NOMO-1 (cell line): ENCODE results near the gene SHLD1.
"Not testable (repeated sequence)": the region's sequence is repeated elsewhere in the genome, so short reads cannot be mapped to it uniquely, and the experiment has no call there.

Experiments used
- DNase-seq, 2 experiments: peaks; one replicate each; lab custom pipeline; 2025; ENCODE audit not compliant: unreplicated experiment in 2 of 2; lab: John Stamatoyannopoulos, UW

SHLD1 gene, protein sequence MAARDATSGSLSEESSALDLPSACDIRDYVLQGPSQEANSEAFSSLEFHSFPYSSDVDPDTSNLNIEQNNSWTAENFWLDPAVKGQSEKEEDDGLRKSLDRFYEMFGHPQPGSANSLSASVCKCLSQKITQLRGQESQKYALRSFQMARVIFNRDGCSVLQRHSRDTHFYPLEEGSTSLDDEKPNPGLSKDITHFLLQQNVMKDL

DNA sequence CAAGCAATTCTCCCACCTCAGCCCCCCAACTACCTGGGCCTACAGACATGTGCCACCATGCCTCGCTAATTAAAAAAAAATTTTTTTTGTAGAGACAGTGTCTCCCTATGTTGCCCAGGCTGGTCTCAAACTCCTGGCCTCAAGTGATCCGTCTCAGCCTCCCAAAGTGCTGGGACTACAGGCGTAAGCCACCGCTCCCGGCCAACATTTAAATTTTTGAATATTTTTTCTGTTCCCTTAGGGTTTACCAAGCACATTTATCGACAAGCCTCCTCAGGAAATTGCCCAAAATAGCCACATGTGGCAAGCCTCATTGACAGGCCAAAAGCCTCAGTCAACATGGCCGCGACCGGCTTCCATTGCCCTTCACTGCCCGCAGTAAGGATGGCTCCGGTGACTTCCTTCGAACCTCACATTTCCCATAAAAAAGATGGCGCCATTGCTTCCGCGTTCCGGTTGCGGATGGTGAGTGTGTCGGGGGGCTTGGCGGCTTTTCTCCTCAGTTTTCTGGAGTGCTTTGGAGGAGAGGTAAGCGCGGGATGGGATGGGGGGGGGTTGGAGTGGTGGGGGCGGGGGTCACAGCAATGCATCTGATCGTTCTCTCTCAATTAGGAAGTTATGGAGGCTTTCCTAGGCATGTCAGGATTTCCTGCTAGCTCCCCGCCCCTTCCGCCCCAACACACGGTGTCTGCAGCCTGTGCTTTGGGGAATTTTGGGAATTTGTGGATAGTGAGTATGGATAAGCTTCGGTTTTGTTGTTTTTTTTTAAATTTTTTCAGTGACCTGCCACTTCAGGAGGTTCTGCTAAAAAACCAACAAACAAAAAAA is at the start of gene SHLD1:
SHLD1 (plus strand) TSS at position 450 of the 828 bp plus-strand sequence. CDS start 22,465 bp downstream, outside the sequence.
- peak; percentile 81 to 89 for DNase-seq

DNA sequence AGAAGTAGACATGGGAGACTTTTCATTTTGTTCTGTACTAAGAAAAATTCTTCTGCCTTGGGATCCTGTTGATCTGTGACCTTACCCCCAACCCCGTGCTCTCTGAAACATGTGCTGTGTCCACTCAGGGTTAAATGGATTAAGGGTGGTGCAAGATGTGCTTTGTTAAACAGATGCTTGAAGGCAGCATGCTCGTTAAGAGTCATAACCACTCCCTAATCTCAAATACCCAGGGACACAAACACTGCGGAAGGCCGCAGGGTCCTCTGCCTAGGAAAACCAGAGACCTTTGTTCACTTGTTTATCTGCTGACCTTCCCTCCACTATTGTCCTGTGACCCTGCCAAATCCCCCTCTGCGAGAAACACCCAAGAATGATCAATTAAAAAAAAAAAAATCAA is 47.9 kb upstream of the SHLD1 start:
- not testable (repeated sequence) for DNase-seq

DNA sequence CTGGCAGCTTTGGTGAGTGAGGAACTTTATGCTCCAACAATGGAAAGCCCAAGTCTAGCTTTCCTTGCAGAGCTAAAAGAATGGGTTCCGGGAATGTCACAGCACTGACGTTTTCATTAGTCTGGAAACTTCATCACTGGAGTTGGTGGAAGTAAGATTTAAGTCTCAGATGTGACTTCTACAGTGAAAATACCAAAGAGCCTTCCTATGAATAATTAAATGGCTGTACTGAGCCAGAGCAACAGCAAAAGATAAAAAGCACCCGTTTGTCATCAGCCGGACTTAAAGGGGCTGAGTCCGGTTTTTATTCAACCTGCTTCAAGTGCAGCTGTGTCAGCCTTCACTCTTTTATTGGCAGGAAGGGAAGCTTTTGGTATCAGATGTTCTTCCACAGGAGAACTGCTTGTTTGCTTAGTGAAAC is 46.5 kb upstream of the SHLD1 start:
- DNase-seq, result no peak

DNA sequence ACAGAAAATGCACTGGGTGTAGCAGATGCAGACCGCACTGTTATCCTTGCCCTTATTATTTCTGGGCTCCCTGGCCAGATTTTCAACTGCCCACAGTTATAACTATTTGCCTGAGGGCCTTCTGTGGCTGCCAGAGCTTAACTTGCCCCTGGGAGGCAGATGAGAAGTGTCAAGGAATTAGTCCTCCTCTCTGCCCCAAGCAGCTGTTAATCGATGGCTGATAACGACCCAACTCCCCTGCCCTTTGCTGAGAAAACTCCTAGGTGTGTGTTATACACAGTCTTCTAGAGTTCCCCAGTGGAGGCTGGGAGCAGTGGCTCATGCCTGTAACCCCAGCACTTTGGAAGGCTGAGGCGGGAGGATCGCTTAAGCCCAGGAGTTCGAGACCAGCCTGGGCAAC is 44.4 kb upstream of the SHLD1 start:
- DNase-seq, result no peak

DNA sequence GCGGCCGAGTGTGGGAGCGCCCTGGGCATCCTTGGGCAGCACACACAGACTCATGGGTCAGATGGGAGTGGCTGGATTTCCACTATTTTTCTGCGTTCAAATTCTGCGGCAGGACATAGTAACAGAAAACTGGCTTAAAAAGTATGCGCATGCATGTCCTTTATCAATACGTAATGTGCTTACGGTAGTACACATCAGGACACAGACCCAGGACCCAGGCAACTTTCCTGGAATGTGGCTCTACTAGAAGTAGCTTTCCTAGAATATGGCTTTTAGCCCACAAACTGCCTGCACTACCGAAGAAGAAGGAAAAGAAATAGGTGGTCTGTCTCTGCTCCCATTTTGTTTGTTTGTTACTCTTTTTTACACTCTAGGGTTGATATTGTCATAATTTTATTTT is 43.4 kb upstream of the SHLD1 start:
- no peak for DNase-seq

DNA sequence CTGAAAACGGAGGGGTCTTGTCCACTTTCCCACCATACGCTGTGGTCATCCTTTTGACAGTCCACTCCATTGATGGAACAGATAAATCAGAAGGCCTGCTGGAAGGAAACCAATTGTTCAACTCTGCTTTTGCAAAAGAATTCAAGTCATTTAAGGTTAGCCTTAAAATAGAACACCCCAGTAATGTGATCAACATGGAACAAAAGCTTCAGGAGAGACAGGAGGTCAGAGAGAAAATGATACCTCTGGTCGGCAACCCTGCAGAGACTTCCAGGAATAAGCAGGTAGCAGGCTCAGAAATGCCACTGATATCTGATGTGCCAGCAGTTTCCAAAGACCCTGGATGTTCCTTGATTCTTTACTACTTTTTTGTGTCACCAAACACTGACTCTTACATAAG is 39.6 kb upstream of the SHLD1 start:
- no peak for DNase-seq

DNA sequence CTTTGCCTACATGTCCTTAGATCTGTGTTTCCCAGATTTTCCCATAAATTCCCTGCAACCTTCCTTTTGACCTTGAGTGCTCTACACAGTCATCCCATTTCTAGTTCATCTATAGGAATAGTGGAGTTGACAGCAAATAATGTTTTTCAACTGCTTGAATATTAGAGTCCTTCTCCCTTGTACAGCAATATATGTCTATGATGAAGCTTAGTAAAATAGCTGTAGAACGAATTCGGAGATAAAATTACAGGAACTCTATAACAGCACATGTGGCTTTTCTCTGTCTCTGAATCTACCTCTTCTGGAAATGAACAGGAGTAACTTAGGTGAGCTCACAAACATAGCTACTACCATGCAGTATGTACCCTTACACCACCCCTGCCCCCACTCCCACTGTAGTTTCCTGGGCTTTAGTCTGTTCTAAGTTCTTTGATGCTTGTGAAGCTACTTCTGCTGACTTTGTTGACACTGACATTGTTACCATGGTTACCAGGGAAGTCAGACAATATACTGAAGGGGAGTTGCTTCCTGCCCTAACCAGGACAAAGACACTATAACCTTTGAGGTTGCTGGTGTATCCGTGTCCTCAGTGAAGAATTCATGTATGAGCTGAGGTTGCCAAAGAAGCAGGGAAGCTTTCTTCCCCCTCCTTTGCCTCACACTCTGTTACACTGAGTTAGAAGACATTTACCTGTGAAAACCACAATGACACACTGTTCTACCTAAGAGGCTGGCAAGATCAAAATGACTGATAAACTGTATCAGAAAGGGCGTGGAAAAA is 35.8 kb upstream of the SHLD1 start:
- DNase-seq, result peak in 1 of 2 experiments; percentile 4

DNA sequence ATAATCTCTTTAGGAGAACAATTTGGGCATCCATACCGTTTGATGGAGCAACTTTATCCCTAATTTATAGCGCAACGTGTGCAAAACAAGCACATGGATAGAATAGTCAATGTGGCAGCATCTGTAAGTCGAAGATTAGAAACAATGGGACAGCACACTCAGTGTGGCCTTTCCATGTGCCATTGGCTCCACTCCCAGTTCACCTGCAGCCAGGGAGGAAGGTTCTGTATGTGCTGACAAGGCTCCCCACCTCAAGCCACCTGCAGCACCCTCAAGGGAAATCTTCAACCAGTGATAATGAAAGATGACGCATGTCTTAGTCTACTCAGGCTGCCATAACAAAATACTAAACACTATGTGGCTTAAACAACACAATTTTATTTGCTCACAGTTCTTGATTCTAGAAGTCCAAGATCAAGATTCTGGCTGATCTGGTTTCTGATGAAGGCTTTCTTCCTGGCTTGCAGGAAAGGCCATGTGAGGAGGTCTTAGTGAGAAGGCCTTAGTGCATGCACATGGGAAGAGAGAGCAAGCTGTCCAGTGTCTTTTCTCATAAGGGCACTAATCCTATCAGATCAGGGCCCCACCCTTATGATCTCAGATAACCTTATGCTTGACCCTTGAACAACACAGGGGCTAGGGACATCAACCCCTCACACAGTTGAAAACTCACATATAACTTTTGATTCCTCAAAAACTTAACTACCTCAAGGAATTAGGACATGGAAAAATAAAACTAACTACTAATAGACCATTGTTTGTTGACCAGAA is 34.9 kb upstream of the SHLD1 start:
- DNase-seq, result no peak

DNA sequence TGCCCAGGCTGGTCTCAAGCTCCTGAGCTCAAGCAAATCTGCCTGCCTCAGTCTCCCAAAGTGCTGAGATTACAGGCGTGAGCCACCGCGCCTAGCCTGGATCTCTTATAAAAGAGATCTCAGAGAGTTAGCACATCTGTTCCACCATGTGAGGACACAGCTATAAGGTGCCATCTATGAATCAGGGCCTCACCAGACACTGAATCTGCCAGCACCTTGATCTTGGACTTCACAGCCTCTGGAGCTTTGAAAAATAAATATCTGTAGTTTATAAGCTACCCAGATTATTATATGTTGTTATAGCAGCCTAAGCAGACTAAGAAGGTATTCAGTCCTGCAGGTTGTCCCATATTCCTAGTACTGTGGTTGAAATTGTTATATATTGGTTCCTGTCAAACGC is 33.2 kb upstream of the SHLD1 start:
- no peak for DNase-seq

DNA sequence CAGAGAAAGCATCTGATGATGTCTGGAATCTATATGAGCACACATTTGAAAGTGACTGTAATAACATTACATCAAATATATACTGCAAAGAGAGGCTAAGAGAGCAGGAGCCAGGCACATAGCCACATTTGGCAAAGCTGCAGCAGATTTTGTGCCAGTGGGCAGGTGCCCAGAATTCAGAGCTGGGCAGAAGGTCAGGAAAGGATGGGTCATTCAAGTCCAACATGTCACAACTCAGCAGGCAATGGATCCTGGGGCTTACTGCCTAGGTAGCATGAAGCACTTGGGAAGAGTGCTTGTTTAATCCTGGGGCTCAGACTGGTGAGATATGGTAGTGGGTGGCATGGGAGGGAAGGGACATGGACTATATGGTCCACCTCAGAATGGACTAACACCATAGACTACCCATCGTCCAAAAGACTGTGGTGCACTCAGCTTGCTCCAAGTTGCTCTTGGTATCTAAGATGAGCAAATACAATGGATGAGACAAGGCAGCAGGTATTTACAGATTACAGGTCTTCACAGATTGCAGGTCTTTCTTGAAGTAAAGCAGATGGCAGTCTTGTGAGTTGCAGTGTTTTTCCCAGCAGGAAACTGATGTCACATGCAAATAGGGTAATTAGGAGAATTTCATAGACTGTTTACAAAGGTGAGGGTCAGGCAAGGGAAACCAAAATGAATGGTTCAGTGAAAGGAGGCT is 31.2 kb upstream of the SHLD1 start:
- DNase-seq, result no peak

DNA sequence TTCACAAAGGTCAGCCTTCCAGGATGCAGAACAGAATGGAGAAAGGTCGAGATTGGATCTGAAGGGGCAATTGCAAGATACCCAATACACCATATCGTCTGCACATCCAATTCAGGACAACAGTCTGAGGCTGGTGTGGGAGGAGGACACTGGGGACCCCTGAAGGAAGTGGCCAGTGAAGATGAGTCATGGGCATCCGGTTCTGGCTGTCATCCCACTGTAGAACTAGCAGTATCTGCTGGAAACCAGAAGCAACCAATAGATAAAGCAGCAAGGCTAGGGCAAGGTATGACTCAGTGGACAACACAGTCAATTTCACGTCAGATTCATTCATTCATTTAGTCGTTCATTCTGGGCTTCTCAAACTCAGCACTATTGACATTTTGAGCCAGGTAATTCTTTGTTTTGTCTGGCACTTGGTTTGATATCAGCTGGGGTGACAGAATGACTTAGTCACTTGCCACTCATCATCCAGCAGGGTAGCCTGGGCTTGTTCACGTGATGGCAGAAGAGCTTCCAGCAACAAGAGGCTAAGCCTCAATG is 30.3 kb upstream of the SHLD1 start:
- DNase-seq, result peak in 1 of 2 experiments; percentile 4

DNA sequence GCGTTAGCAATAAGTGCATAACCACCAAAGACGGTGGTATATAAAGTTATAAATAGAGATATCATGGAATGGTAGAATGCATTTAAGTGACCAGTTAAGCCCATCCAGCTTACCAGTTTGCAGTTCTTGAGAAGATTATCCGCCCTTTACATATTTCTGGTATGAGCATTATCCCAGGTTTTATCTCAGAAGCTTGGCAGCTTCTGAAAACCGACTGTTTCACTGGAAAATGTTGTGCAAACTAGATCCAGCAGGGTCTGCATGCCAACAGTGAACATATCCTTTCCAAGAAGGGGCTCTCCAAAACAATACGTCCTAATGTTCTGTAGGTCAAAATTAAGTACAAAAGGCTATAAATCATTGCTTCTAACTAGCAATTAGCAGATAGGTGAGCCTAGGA is 29.5 kb upstream of the SHLD1 start:
- DNase-seq, result no peak

DNA sequence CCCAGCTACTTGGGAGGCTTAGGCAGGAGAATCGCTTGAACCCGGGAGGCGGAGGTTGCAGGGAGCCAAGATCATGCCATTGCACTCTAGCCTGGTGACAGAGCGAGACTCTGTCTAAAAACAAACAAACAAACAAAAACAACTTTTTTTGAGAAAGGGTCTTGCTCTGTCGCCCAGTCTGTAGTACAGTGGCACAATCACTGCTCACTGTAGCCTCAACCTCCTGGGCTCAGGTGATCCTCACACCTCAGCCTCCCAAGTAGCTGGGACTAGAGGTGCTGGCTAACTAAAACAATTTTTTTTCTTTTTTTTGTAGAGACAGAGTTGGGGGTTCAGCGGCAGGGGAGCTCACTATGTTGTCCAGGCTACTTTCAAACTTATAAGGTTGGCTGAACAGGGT is 28.8 kb upstream of the SHLD1 start:
- DNase-seq, result not testable (repeated sequence)

DNA sequence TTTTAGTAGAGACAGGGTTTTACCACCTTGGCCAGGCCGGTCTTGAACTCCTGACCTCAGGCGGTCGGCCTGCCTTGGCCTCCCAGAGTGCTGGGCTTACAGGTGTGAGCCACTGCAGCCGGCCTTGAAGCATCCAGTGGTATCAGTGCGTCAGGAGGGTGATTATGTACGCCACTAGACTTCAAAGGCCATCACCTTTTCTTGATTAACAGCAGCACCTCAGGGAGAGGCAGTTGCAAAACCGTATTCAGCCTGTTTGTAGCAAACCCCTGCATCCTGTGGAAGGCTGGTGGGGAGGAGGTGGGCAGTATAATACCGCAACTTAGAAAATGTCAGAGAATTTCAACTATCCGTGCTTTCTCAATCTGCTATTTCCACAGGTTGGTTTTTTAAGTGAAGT is 27.3 kb upstream of the SHLD1 start:
- DNase-seq, result no peak

DNA sequence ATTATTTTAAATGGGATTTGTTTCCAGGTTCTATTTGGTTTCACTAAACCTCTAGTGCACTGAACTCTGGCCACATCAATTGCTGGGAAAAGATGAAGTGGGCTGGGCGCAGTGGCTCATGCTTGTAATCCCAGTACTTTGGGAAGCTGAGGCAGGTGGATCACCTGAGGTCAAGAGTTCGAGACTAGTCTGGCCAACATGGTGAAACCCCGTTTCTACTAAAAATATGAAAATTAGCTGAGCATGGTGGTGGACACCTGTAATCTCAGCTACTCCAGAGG is 25.1 kb upstream of the SHLD1 start:
- DNase-seq, result not testable (repeated sequence)

DNA sequence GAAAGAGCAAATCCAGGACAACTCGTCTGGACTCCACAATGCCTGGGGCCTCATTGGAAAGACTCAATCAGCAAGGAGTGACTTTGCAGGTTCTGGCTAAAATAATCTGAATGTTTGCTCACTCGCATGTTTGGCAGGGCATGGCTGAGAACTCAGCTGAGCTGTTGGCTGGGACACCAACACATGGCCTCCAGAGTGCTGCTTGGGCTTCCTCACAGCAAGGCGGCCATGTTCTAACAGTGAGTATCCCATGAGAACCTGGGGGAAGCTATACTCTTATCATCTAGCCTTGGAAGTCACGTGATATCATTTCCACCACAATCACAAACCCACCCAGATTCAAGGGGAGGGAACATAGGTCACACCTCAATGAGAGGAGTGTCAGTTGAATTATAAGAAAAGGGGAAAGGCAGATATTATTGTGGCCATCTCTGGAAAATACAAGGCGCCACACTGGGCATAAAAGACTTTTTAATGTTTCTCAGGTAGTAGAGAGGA is 23.1 kb upstream of the SHLD1 start:
- no peak for DNase-seq

DNA sequence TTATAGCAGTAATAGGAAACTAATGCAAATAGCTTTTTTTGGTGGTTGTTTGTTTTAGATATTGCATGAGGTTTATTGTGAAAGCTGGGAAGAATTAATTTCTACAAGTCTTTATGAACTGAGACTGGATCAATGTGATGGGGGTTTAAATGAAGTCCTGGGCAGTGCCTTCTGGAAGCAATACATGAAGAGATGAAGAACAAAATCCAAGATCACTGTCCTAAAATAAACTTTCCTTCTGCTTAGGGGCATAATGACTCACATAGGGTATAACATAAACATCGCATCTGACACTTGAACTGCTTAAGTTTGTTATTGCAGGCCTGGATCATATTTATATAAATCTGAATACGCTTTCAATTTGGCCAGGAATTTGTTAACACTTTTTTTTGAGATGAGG is 20.9 kb upstream of the SHLD1 start:
- no peak for DNase-seq

DNA sequence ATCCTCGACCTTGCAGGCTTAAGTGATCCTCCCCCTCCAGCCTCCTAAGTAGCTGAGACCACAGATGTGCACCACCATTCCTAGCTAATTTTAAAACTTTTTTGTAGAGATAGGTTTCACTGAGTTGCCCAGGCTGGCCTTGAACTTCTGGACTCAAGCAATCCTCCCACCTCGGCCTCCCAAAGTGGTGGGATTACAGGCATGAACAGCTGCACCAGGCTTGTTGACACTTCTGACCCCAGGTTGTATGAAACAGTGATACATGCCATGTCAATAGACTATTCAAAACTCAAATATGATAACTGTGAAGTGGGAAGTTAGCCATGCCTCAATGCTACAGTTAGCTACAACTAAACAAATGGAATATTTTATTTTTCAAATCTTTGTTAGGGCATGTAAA is 20.1 kb upstream of the SHLD1 start:
- DNase-seq, result no peak

DNA sequence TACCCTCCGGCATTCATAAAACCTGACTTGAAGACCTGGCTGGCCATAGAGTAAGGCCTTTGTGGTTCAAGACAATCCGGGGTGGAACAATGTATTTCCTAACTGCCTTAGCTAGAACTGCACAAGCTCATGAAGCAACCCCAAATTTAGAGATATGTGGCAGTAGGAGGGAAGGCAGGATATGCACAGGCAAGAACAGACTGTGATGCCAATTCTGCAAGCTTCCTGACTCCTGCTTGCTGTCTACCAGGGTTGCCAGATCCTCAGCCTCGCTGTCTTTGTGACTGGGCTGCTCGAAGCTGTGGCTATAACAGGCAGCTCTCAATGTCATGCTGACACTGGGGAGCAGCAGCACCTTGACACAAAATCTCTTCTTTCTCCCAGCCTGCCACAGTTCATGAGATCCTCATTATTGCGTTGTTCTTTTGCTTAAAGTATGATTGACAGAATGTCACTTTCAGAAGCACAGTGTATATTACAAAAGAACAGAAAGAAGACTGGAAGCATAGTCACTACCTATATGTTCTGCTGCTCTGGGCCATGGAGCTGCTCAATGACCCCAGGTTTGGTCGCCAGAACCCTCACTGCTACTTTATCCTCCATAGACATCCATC is 18.3 kb upstream of the SHLD1 start:
- DNase-seq, result peak; percentile 23 to 56

DNA sequence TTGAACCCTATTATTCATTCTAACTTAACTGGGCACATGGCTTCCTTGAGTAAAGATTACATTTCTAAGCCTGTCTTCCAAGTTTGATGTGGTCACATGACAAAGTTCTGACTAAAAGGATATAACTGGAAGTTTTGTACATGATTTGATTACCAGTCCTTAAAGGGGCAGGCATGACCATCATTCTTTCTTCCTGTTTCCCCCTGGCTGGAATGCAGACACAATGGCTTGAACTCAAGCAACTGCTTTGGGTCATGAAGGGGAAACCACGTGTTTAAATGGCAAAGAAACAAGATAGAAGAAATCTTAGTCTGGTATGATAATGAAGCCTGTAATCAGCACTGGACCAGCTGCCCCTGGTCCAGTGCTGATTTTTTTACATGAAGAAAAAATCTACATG is 15.6 kb upstream of the SHLD1 start:
- no peak for DNase-seq
